Skeletal muscle satellite cell (primary cell): Measurements from ENCODE around the gene TLNRD1.

Experiments used
- H3K27me3 ChIP-seq: 2 replicates; pipeline ENCODE4 v1.7.0; 2013; ENCODE audit warnings: low read length; ENCODE audit not compliant: control insufficient read depth, insufficient read depth
- H3K36me3 ChIP-seq: 2 replicates; pipeline ENCODE4 v1.7.0; 2013; ENCODE audit warnings: mild to moderate bottlenecking, control low read depth, low read length; ENCODE audit not compliant: insufficient read depth
- H3K4me1 ChIP-seq: 2 replicates; pipeline ENCODE4 v1.7.0; 2013; ENCODE audit warnings: low read length; ENCODE audit not compliant: control insufficient read depth, insufficient read depth
- H3K4me2 ChIP-seq: 2 replicates; pipeline ENCODE4 v1.7.0; 2013; ENCODE audit warnings: mild to moderate bottlenecking, low read length
- H3K4me3 ChIP-seq: 2 replicates; pipeline ENCODE4 v1.7.0; 2013; ENCODE audit warnings: low read length
- H3K9ac ChIP-seq: 2 replicates; pipeline ENCODE4 v1.7.0; 2013; ENCODE audit warnings: mild to moderate bottlenecking, low read depth, low read length, moderate library complexity
- H3K9me3 ChIP-seq: replicated peaks from 2 replicates; pipeline ENCODE4 v1.7.0; 2013; ENCODE audit warnings: mild to moderate bottlenecking, control low read depth, low read length

The TLNRD1 gene

DNA sequence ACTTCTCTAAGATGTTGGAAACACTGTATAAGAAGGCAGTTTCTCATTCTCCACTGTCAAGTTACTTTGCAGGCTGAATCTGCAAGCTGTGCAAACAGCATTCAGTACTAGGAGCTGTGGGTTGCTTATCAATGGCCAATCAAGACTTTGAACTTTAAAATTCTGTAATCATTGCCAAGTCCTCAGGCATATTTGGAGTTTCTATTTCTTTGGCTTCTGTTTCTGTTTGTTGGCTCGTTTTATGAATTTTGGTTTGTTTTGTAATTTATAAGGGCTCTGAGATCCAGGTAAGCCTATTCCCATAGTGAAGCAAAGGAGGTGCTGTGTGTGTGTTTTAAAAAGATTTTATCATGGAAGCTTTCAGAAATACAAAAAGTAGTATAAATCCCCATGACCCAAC is 32.1 kb downstream of the TLNRD1 start:
- Histone ChIP-seq H3K4me3 (no peak overlapping the region), H3K36me3 (no peaks in the 10 kb centered on the region), H3K27me3 (no peaks in the 10 kb centered on the region), H3K4me1 (peaks cover 6% of the 10 kb centered on the region), H3K4me2 (no peak overlapping the region), H3K9ac (no peak overlapping the region), H3K9me3 (no peaks in the 10 kb centered on the region)

DNA sequence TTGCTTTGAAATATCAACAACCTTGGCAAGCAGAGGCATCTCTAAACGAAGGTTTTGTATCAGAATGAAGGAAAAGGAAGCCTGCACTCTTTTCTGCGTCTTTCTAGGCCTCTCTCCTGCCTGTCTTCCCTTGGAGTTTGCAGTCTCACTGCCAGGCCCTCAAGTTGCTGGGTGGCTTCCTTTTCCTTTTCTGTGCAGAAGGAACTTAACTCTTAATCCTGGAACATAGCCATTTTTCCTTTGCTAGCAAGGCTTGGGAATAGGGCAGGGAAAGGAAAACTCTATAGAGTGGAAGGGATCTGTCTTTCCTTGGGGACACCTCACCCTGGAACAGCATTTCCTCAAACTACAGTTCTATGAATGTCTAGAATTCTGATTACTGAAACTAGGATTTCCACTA is 32.8 kb downstream of the TLNRD1 start:
- Histone ChIP-seq H3K4me1 (peaks cover 6% of the 10 kb centered on the region), H3K27me3 (no peaks in the 10 kb centered on the region), H3K9me3 (no peaks in the 10 kb centered on the region), H3K4me3 (no peak overlapping the region), H3K9ac (no peak overlapping the region), H3K4me2 (no peak overlapping the region), H3K36me3 (no peaks in the 10 kb centered on the region)

DNA sequence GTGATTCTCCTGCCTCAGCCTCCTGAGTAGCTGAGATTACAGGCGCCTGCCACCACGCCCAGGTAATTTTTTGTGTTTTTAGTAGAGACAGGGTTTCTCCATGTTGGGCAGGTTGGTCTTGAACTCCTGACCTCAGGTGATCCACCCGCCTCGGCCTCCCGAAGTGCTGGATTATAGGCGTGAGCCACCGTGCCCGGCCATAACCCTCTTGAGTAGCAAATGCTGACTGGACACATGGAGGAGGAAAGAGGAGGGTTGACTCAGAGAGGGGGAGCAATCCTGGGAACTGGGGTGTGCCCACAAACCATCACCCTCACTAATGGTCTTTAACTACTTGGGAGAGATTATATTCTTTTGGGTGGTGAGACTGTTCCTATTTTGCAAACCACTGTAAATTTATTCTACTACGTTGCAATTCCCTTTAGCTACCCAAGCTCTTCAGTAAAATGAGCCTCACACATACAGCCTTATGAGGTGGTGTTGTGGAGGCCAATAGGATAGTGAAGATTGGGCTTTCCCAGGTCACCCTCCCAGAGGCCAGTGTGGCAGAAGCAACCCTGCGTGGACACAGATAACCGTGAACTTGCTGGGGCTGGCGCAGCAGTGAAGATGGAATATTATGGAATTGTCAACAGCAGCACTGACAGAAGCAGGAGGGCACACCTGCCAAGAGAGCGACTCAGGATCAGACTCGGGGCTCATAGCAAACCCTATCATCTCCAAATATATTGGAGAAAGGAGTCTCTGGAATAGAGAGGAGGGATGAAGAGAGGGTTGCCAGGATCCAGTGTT is 37.4 kb downstream of the TLNRD1 start:
- Histone ChIP-seq H3K27me3 (no peaks in the 10 kb centered on the region), H3K9me3 (no peaks in the 10 kb centered on the region), H3K4me1 (no peaks in the 10 kb centered on the region), H3K36me3 (no peaks in the 10 kb centered on the region), H3K9ac (no peak overlapping the region), H3K4me3 (no peak overlapping the region), H3K4me2 (no peak overlapping the region)

DNA sequence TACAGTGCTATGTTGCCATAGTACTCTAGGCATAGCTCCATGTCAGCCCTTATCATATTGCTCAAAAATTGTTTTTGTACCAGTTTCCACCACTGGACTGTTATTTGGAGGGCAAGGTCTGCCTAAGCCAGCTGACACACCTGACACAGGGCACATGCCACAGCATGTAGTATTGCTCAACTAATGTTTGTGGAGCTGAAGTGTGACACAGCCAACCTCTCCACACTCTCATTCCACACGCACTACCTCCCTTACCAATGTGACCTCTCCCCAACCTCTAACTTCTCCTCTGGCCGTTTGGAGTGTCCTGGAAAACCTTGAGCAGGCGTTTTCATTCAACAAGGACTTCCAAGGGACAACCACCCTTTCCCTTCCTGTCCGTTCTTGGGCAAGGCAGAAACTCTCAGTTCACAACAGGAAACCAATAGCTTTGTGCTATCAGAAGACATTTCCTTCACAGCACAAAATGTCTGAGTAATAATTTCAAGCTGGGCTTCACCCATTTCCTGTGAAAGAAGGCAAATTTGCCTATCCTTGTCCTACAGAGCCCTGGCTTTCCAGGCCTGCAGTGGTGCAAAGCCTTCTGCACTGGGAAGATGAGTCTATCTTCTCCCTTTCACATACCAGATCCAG is 38.4 kb downstream of the TLNRD1 start:
- H3K27me3 ChIP-seq: no peaks in the 10 kb centered on the region

DNA sequence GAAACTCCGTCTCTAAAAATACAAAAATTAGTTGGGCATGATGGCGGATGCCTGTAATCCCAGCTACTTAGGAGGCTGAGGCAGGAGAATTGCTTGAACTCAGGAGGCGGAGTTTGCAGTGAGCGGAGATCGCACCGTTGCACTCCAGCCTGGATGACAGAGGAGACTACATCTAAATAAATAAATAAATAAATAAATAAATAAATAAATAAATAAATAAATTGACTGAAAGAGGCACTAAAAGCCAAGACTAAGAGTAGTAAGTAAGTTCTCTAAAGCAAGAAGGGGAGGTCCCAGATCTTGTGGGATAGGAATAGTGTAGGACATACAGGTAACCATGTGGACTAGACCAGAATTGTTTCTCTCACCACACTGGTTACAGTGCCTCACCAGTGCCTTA is 40.0 kb downstream of the TLNRD1 start:
- H3K9ac ChIP-seq: no peak overlapping the region
- H3K4me2 ChIP-seq: no peak overlapping the region
- H3K4me3 ChIP-seq: no peak overlapping the region
- H3K27me3 ChIP-seq: no peaks in the 10 kb centered on the region
- H3K4me1 ChIP-seq: no peaks in the 10 kb centered on the region
- no peaks in the 10 kb centered on the region for H3K9me3 ChIP-seq
- H3K36me3 ChIP-seq: no peaks in the 10 kb centered on the region

More for the DNA sequence above, 38.4 kb downstream of the TLNRD1 start:
- Histone ChIP-seq H3K4me2 (no peak overlapping the region), H3K9me3 (no peaks in the 10 kb centered on the region), H3K9ac (no peak overlapping the region), H3K4me1 (no peaks in the 10 kb centered on the region), H3K4me3 (no peak overlapping the region), H3K36me3 (no peaks in the 10 kb centered on the region)

DNA sequence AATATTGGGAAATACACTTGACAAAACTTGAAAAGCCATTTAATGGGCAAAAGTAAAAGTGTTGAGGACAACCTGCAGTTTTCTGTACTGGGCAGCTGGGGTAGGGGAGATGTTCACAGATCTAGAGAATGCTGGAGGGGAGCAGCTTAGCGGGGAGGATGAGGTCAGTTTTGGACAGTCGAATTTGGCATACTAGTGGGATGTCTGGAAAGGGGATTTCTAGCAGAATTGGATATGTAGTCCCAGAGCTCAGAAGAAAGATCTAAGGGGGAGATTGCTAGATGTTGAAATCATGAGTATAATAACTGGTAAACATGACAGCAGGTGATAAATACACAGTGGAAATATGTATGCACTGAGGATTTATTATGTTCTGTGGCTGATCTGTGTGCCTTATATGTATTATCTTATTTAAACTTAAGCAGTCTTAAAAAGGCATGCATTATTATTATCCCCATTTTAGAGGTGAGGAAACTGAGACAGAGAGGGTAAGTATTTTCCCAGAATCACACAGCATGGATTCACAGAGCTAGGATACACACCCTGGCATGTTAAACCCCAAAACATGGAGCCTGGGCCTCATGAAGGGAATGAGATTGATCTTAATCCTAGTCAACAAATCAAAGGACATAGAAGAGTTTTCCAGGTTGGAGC is 42.7 kb downstream of the TLNRD1 start:
- Histone ChIP-seq H3K36me3 (no peaks in the 10 kb centered on the region), H3K4me3 (no peak overlapping the region), H3K9ac (no peak overlapping the region), H3K4me2 (no peak overlapping the region), H3K4me1 (no peaks in the 10 kb centered on the region), H3K27me3 (no peaks in the 10 kb centered on the region), H3K9me3 (no peaks in the 10 kb centered on the region)

DNA sequence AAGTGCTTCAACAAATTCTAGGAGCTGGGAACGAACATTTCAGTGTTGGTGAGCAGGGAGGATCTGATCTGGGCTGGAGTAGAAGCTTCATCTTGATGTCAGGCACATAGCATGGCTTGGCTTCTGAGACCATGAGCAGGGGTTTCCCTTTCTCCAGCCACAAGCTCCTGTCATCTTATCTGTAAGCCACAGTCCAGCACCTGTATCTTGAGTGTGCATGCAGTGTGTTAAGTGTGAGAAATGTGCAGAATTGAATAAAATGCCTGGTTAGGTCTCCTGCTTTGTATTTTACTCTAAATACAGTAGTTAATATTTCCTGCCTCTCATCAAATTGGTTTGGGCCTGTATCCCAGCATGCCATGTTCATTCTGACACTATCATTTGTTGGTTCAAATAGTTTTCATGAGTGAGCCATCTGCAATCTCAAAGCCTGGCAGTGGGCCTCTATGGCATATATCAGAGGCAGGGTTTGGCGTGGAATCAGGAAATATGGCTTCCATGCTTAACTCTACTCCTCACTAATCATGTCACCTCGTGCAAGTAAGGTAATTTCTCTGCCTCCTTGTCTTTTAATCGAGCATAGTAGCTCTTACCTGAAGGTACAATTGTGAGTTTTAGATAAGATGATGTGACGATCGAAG is 43.3 kb downstream of the TLNRD1 start:
- Histone ChIP-seq H3K36me3 (no peaks in the 10 kb centered on the region), H3K4me3 (no peak overlapping the region)

DNA sequence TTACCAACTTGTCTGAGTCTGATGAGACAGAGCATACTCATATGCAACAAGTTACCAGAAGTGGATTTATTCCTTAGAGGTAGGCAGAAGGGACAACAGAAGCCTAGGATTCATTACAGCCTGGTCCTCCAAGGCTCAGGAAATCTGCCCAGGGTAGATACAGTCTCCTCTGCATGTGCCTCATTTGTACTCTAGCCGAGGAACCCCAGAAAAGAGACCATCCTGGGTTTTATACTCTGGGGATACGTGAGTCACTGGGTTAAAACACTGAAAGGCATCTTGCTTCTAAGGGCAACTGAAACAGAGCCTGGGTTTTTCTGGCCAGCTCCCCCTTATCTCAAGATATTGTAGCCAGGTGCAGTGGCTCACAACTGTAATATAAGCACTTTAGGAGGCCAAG is 45.6 kb downstream of the TLNRD1 start:
- Histone ChIP-seq H3K9me3 (no peaks in the 10 kb centered on the region), H3K4me3 (no peak overlapping the region), H3K36me3 (no peaks in the 10 kb centered on the region), H3K27me3 (no peaks in the 10 kb centered on the region), H3K4me2 (no peak overlapping the region), H3K4me1 (no peaks in the 10 kb centered on the region), H3K9ac (no peak overlapping the region)

More for the DNA sequence above, 43.3 kb downstream of the TLNRD1 start:
- Histone ChIP-seq H3K4me2 (no peak overlapping the region), H3K9ac (no peak overlapping the region), H3K27me3 (no peaks in the 10 kb centered on the region), H3K9me3 (no peaks in the 10 kb centered on the region), H3K4me1 (no peaks in the 10 kb centered on the region)

DNA sequence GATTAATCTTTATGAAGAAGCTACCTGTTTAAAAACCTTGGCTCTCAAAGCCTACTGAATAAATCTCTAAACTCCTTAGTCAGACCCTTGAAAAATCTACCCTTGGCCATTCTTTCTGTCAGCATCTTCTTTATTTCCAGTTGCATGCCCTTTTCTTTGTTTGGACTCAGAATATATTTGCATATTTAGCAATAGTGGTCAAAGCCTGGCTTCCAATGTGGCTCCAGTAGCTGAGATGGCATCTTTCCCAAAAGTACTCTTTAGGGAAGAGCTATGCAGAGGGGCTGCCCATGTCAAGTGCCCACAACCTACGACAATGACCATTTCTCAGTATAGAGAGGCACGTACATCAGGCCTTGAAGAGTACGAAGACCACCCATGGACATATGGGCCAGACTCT is 47.2 kb downstream of the TLNRD1 start:
- Histone ChIP-seq H3K9ac (no peak overlapping the region), H3K4me2 (no peak overlapping the region), H3K4me3 (no peak overlapping the region), H3K9me3 (no peaks in the 10 kb centered on the region), H3K4me1 (no peaks in the 10 kb centered on the region), H3K27me3 (no peaks in the 10 kb centered on the region), H3K36me3 (no peaks in the 10 kb centered on the region)

DNA sequence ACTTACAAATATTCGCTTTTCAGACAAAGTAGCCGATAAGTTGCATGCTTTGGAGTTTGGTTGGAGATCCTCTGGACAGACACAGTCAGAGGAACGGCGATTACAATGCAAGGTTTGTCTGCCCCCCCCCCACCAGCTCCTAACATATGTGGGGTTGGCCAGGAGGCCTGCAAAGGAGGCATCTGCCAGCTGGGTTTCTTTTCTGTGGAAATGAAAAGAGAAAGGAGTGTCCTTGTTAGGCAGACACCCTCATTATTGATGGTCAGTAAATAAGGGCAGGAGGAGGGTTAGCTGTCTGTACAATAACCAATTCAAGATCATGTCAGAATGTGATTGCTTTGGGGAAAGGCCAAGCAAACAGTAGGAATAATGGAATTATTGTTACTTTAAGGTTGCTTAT is 49.1 kb downstream of the TLNRD1 start:
- Histone ChIP-seq H3K4me3 (no peak overlapping the region), H3K9ac (no peak overlapping the region), H3K4me1 (no peaks in the 10 kb centered on the region), H3K9me3 (no peaks in the 10 kb centered on the region), H3K36me3 (no peaks in the 10 kb centered on the region), H3K4me2 (no peak overlapping the region), H3K27me3 (no peaks in the 10 kb centered on the region)

DNA sequence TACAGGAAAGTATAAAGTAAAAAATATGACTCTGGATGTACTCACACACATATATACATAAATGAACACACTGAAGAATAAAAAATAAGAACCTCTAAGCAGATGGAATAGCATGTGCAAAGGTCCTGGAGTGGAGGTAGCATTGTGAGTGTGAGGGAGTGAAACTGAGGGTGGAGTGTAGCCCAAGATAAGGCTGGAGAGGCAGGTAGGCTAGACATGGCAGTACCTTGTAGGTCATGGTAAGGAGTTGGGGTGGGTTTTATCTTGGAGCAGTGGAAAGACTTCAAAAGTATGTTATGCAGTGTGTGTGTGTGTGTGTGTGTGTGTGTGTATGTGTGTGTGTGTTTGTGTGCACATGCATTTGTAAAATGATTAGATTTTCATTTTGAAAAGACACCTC is 49.5 kb downstream of the TLNRD1 start:
- Histone ChIP-seq H3K36me3 (no peaks in the 10 kb centered on the region), H3K4me3 (no peak overlapping the region), H3K4me1 (no peaks in the 10 kb centered on the region), H3K27me3 (no peaks in the 10 kb centered on the region), H3K9me3 (no peaks in the 10 kb centered on the region), H3K4me2 (no peak overlapping the region), H3K9ac (no peak overlapping the region)
